ENCODE results near the gene CRABP2. TPM values are rescaled to one million over a fixed set of nuclear protein-coding genes. Genes with fewer than 3 reads are reported as not detected.

Gene CRABP2
- total RNA-seq, 1 donor from 2014 or later, result 1.0 TPM

GRCh38 chr1:156712626-156713025 is 7.2 kb upstream of the CRABP2 start:
- H3K4me1 Mint-ChIP-seq (ENCODE audit: low read depth), result no peaks in the 10 kb centered on the region
- no peak for DNase-seq (ENCODE audit: low spot score)
- intact Hi-C loops (cut with micrococcal nuclease), result no loop called here
- H3K27me3 Mint-ChIP-seq (ENCODE audit: low read depth), result peaks cover 10% of the 10 kb centered on the region
- H3K4me3 Mint-ChIP-seq (ENCODE audit: low read depth), result no peak overlapping the region
- H3K27ac Mint-ChIP-seq, result no peak overlapping the region
- H3K36me3 Mint-ChIP-seq (ENCODE audit: low read depth), result peaks cover 14% of the 10 kb centered on the region
- H3K9me3 Mint-ChIP-seq, result no peaks in the 10 kb centered on the region

GRCh38 chr1:156711011-156711817 is 5.8 kb upstream of the CRABP2 start:
- intact Hi-C loops (cut with micrococcal nuclease), result no loop called here
- Mint-ChIP-seq H3K27ac (no peak overlapping the region), H3K4me3 (ENCODE audit: low read depth) (no peak overlapping the region), H3K9me3 (no peaks in the 10 kb centered on the region), H3K27me3 (ENCODE audit: low read depth) (peaks cover 19% of the 10 kb centered on the region), H3K36me3 (ENCODE audit: low read depth) (peaks cover 8% of the 10 kb centered on the region), H3K4me1 (ENCODE audit: low read depth) (no peaks in the 10 kb centered on the region)
- DNase-seq (ENCODE audit: low spot score), result no peak

DNA sequence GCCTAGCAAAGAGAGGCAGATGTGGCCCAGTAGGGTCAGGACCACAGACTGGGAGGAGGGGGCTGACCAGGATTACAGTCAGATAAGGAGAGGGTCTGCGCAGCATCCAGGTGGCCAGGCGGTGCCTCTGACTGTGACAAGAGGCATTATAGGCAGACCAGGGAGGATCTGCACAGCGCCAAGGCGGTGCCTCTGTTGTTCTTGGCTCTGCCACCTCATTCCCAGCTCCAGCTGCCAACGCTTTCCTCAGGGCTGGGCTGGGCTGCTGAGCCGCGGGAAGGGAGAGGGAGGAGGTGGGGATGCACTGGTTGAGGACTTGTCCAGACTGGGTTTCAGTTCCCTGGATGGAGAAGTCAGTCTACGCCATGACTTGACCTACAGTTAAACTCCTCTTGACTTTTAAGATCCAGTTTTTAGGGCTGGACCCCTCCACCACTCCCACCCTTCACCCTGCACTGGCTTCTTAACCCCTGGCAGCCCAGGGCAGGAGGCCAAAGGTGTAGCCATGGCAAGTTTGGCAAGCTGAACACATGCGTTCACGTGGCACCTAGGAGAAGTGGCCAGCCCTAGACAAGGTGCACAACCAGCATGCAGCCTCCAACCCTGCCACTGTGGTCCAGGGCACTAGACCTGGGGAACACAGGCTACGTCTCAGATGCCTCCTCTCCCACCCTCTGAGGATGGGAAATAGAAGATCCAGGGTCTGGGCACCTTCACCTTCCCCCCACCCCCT is 4.5 kb upstream of the CRABP2 start:
- DNase-seq (ENCODE audit: low spot score), result no peak
- H3K27me3 Mint-ChIP-seq (ENCODE audit: low read depth), result peaks cover 31% of the 10 kb centered on the region
- H3K27ac Mint-ChIP-seq, result no peak overlapping the region
- H3K36me3 Mint-ChIP-seq (ENCODE audit: low read depth), result no peaks in the 10 kb centered on the region
- H3K4me3 Mint-ChIP-seq (ENCODE audit: low read depth), result no peak overlapping the region
- intact Hi-C loops (cut with micrococcal nuclease), result no loop called here
- H3K9me3 Mint-ChIP-seq, result no peaks in the 10 kb centered on the region
- peaks cover 9% of the 10 kb centered on the region for H3K4me1 Mint-ChIP-seq (ENCODE audit: low read depth)

DNA sequence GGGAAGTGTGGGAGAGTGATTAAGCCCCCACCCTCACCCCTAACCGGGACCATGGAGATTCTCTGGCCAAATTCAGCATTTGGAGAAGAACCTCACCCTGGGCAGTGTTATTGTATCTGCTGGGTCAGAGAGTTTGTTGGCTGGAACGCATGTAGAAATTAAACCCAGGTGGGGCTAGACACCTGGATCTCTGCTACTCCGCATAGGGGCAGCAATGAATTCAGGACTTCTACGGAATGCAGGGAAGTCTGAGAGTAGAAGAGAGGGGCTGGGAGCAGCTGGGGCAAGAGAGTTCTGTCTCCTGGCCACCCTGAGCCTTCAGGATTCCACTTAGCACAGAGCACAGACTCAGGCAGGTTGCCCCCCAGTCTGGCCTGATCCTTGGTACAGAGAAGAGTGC is 3.6 kb upstream of the CRABP2 start:
- intact Hi-C loops (cut with micrococcal nuclease), result no loop called here
- no peak overlapping the region for H3K4me3 Mint-ChIP-seq (ENCODE audit: low read depth)

DNA sequence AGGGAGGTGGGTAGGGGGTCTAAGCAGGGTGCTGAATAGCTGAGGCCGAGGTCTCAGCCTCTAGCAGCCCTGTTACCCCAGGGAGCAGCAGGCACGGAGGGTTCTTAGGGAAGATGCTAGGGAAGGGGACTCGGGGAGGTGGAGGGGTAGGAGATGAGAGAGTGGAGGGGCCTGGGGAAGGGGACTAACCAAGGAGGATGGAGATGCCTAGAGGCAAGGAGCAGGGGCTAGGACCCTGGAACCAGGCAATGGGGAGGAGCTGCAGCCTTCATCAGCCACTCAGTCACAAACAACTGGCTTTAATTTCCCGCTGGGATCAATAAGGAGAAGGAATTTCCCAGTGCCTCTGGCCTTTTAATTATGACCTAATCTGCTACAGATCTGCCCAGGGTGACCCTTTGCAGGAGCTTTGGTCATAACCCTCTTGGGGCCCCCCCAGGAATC is 2.9 kb upstream of the CRABP2 start:
- Mint-ChIP-seq H3K36me3 (ENCODE audit: low read depth) (no peaks in the 10 kb centered on the region), H3K4me1 (ENCODE audit: low read depth) (peaks cover 13% of the 10 kb centered on the region), H3K4me3 (ENCODE audit: low read depth) (no peak overlapping the region), H3K27ac (no peak overlapping the region), H3K9me3 (no peaks in the 10 kb centered on the region), H3K27me3 (ENCODE audit: low read depth) (peaks cover 45% of the 10 kb centered on the region)
- intact Hi-C loops (cut with micrococcal nuclease), result no loop called here
- no peak for DNase-seq (ENCODE audit: low spot score)

More for the DNA sequence above, 3.6 kb upstream of the CRABP2 start:
- Mint-ChIP-seq H3K27me3 (ENCODE audit: low read depth) (peaks cover 37% of the 10 kb centered on the region), H3K9me3 (no peaks in the 10 kb centered on the region), H3K36me3 (ENCODE audit: low read depth) (no peaks in the 10 kb centered on the region), H3K4me1 (ENCODE audit: low read depth) (peaks cover 13% of the 10 kb centered on the region), H3K27ac (no peak overlapping the region)
- no peak for DNase-seq (ENCODE audit: low spot score)

- Mint-ChIP-seq H3K27me3 (ENCODE audit: low read depth) (peaks cover 49% of the 10 kb centered on the region), H3K4me3 (ENCODE audit: low read depth) (no peak overlapping the region), H3K27ac (no peak overlapping the region), H3K9me3 (no peaks in the 10 kb centered on the region), H3K4me1 (ENCODE audit: low read depth) (peaks cover 13% of the 10 kb centered on the region), H3K36me3 (ENCODE audit: low read depth) (no peaks in the 10 kb centered on the region)
- intact Hi-C loops (cut with micrococcal nuclease), result loop anchor here (1.0 to 2.0 kb wide), 2 partner anchors 19 to 81 kb away; no protein-coding TSS in a partner anchor
- DNase-seq (ENCODE audit: low spot score), result no peak
Observed at GRCh38 chr1:156707417-156708217, 2.2 kb upstream of the CRABP2 start.

- H3K27me3 Mint-ChIP-seq (ENCODE audit: low read depth), result peaks cover 49% of the 10 kb centered on the region
- no peak overlapping the region for H3K27ac Mint-ChIP-seq
- no peak for DNase-seq (ENCODE audit: low spot score)
- H3K4me3 Mint-ChIP-seq (ENCODE audit: low read depth), result peak overlapping the region; percentile 76
- H3K36me3 Mint-ChIP-seq (ENCODE audit: low read depth), result no peaks in the 10 kb centered on the region
- intact Hi-C loops (cut with micrococcal nuclease), result loop anchor here (1.0 to 2.0 kb wide), 3 partner anchors 18 to 80 kb away; no protein-coding TSS in a partner anchor
- no peaks in the 10 kb centered on the region for H3K9me3 Mint-ChIP-seq
- H3K4me1 Mint-ChIP-seq (ENCODE audit: low read depth), result peaks cover 13% of the 10 kb centered on the region
Observed at GRCh38 chr1:156706657-156707416, 1.5 kb upstream of the CRABP2 start.

- Mint-ChIP-seq H3K36me3 (ENCODE audit: low read depth) (no peaks in the 10 kb centered on the region), H3K27me3 (ENCODE audit: low read depth) (peaks cover 52% of the 10 kb centered on the region), H3K4me3 (ENCODE audit: low read depth) (peak overlapping the region; percentile 76), H3K4me1 (ENCODE audit: low read depth) (peaks cover 13% of the 10 kb centered on the region), H3K27ac (no peak overlapping the region), H3K9me3 (no peaks in the 10 kb centered on the region)
- intact Hi-C loops (cut with micrococcal nuclease), result loop anchor here (1.0 to 2.0 kb wide), 3 partner anchors 17 to 79 kb away; no protein-coding TSS in a partner anchor
- peak; percentile 50 for DNase-seq (ENCODE audit: low spot score)
Observed at GRCh38 chr1:156705918-156706656, 704 bp upstream of the CRABP2 start.

DNA sequence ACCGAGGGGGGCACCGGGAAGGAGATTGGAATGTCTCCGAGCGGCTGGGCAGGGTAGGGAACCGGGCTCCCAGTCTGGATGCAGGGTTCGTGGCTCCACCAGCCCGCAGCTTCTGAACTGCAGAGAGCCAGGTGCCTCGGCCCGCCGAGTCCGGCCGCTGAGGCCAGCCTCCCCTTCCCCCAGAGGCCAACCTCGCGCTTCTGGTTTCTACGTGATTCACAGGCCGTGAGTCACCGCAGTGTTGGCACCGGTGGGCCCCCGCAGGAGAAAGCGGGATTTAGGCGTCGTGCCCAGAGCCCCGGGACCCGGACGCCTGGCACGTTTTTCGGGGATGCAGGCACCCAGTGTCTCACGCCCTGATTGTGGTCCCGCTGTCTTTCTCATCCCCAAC is 458 bp downstream of the CRABP2 start:
- Mint-ChIP-seq H3K4me1 (ENCODE audit: low read depth) (peaks cover 13% of the 10 kb centered on the region), H3K27me3 (ENCODE audit: low read depth) (peaks cover 52% of the 10 kb centered on the region), H3K4me3 (ENCODE audit: low read depth) (no peak overlapping the region), H3K36me3 (ENCODE audit: low read depth) (no peaks in the 10 kb centered on the region), H3K27ac (no peak overlapping the region), H3K9me3 (no peaks in the 10 kb centered on the region)
- no peak for DNase-seq (ENCODE audit: low spot score)
- intact Hi-C loops (cut with micrococcal nuclease), result loop anchor here (1.0 kb wide), 1 partner anchor 45 kb away; no protein-coding TSS in a partner anchor

GRCh38 chr1:156704166-156704711 is 1.1 kb downstream of the CRABP2 start:
- H3K27me3 Mint-ChIP-seq (ENCODE audit: low read depth), result peaks cover 54% of the 10 kb centered on the region
- H3K27ac Mint-ChIP-seq, result no peak overlapping the region
- peaks cover 13% of the 10 kb centered on the region for H3K4me1 Mint-ChIP-seq (ENCODE audit: low read depth)
- intact Hi-C loops (cut with micrococcal nuclease), result no loop called here
- H3K4me3 Mint-ChIP-seq (ENCODE audit: low read depth), result no peak overlapping the region
- no peaks in the 10 kb centered on the region for H3K36me3 Mint-ChIP-seq (ENCODE audit: low read depth)
- no peak for DNase-seq (ENCODE audit: low spot score)
- H3K9me3 Mint-ChIP-seq, result no peaks in the 10 kb centered on the region

DNA sequence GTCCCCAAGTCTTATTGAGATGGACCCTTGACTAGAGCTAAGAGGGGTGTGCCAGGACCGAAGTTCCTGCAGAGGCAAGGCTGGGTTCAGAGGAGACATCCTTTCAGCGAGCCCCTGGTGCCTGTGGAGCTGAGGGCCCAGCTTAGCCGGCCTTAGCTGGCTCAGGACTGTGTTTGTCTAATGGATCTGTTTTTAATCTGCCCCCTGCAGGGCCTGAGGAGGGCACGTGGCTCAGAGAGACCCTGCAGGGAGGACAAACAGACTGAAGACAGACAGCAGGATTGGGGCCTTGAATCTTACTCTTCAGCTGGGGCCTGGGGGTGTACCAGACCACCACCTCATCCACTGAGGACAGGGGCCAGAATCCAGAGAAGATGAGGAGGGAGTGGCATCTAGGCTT is 1.6 kb downstream of the CRABP2 start:
- peaks cover 13% of the 10 kb centered on the region for H3K4me1 Mint-ChIP-seq (ENCODE audit: low read depth)
- intact Hi-C loops (cut with micrococcal nuclease), result no loop called here

More for the DNA sequence above, 1.6 kb downstream of the CRABP2 start:
- Mint-ChIP-seq H3K9me3 (no peaks in the 10 kb centered on the region), H3K27ac (no peak overlapping the region), H3K4me3 (ENCODE audit: low read depth) (no peak overlapping the region), H3K27me3 (ENCODE audit: low read depth) (peaks cover 57% of the 10 kb centered on the region), H3K36me3 (ENCODE audit: low read depth) (no peaks in the 10 kb centered on the region)
- DNase-seq (ENCODE audit: low spot score), result no peak
